Right kidney (tissue), 1 donor: ENCODE data around the gene TMEM214.

Source experiments
- DNase-seq: peaks from one replicate; pipeline ENCODE4 v3.0.0-alpha.2; 2016

Gene TMEM214

GRCh38 chr2:27038631-27039339 lies 6.0 kb downstream of the TMEM214 start:
- no peak for DNase-seq

GRCh38 chr2:27039426-27039825 lies 6.7 kb downstream of the TMEM214 start:
- DNase-seq = no peak

- no peak for DNase-seq
These were observed 7.1 kb downstream of the TMEM214 start for GRCh38 chr2:27039871-27040270.

GRCh38 chr2:27040282-27040681 lies 7.5 kb downstream of the TMEM214 start:
- no peak for DNase-seq

GRCh38 chr2:27041752-27042151 lies 9.0 kb downstream of the TMEM214 start:
- DNase-seq = peak; percentile 19

GRCh38 chr2:27042159-27042661 lies 9.4 kb downstream of the TMEM214 start:
- peak; percentile 47 for DNase-seq

- no peak for DNase-seq
These were observed 10.3 kb downstream of the TMEM214 start for GRCh38 chr2:27042985-27043634.

- no peak for DNase-seq
These were observed 16.9 kb downstream of the TMEM214 start for GRCh38 chr2:27049422-27050280.

GRCh38 chr2:27050281-27050995 lies 17.7 kb downstream of the TMEM214 start:
- DNase-seq = peak; percentile 96

GRCh38 chr2:27050996-27051901 lies 18.5 kb downstream of the TMEM214 start, which contains the start of gene AGBL5:
Gene AGBL5, plus strand, starts transcription at chr2:27051668. Its CDS starts 1,291 bp downstream, at chr2:27052959.
- peak; percentile 96 for DNase-seq

GRCh38 chr2:27051902-27052645 lies 19.3 kb downstream of the TMEM214 start:
- DNase-seq = peak; percentile 53

- no peak for DNase-seq
These were observed 20.6 kb downstream of the TMEM214 start for GRCh38 chr2:27053321-27053720.

GRCh38 chr2:27053776-27054175 lies 21.0 kb downstream of the TMEM214 start:
- no peak for DNase-seq

GRCh38 chr2:27054721-27055120 lies 22.0 kb downstream of the TMEM214 start:
- DNase-seq = no peak

- no peak for DNase-seq
These were observed 24.4 kb downstream of the TMEM214 start for GRCh38 chr2:27057184-27057583.

- DNase-seq = no peak
These were observed 25.4 kb downstream of the TMEM214 start for GRCh38 chr2:27058210-27058609.

- DNase-seq = no peak
These were observed 26.5 kb downstream of the TMEM214 start for GRCh38 chr2:27059141-27059820.

- no peak for DNase-seq
These were observed 27.6 kb downstream of the TMEM214 start for GRCh38 chr2:27060323-27060722.

GRCh38 chr2:27065128-27065527 lies 32.4 kb downstream of the TMEM214 start:
- no peak for DNase-seq

- DNase-seq = no peak
These were observed 34.6 kb downstream of the TMEM214 start for GRCh38 chr2:27067385-27067784.
